Liver (tissue), 9 donors: ENCODE measurements around the gene VGLL4. TPM values are rescaled to one million over a fixed set of nuclear protein-coding genes. Genes with fewer than 3 reads are reported as not detected.

Experiments used
- DNase-seq: peaks from one replicate; pipeline ENCODE4 v3.0.0-alpha.2; 2017; ENCODE audit warnings: low spot score
- H3K27ac ChIP-seq, 2 donors: one replicate each; pipeline ENCODE4 v1.7.0; 2013; ENCODE audit warnings: inconsistent platforms in 2 of 2, low read length in 2 of 2, control low read depth in 1 of 2, low read depth in 1 of 2, mild to moderate bottlenecking in 1 of 2
- H3K27me3 ChIP-seq, 4 donors: one replicate each; pipeline versions ENCODE4 v1.6.1 to v1.7.0; 2013; ENCODE audit warnings: low read length in 3 of 4, inconsistent platforms in 1 of 4, mild to moderate bottlenecking in 1 of 4, moderate library complexity in 1 of 4; ENCODE audit not compliant: control insufficient read depth in 4 of 4, insufficient read depth in 4 of 4
- H3K36me3 ChIP-seq, 4 donors: one replicate each; pipeline versions ENCODE4 v1.6.1 to v1.7.0; 2013; ENCODE audit warnings: low read length in 3 of 4, mild to moderate bottlenecking in 3 of 4, low read depth in 1 of 4, moderate library complexity in 1 of 4; ENCODE audit not compliant: control insufficient read depth in 4 of 4, insufficient read depth in 3 of 4
- H3K4me1 ChIP-seq, 4 donors: one replicate each; pipeline versions ENCODE4 v1.6.1 to v1.7.0; 2013; ENCODE audit warnings: low read length in 3 of 4, mild to moderate bottlenecking in 3 of 4, moderate library complexity in 1 of 4; ENCODE audit not compliant: control insufficient read depth in 4 of 4, insufficient read depth in 4 of 4
- H3K4me3 ChIP-seq, 3 donors: one replicate each; pipeline versions ENCODE4 v1.6.1 to v1.7.0; 2013; ENCODE audit warnings: low read length in 3 of 3, control low read depth in 1 of 3, low read depth in 1 of 3, mild to moderate bottlenecking in 1 of 3
- H3K9ac ChIP-seq, 2 donors: one replicate each; pipeline ENCODE4 v1.7.0; 2013; ENCODE audit warnings: low read length in 2 of 2, mild to moderate bottlenecking in 2 of 2, moderate library complexity in 2 of 2, control low read depth in 1 of 2, low read depth in 1 of 2
- H3K9me3 ChIP-seq, 4 donors: one replicate each; pipeline versions ENCODE4 v1.6.1 to v1.7.0; 2013; ENCODE audit warnings: low read length in 3 of 4; ENCODE audit not compliant: control insufficient read depth in 4 of 4
- ATF3 ChIP-seq: IDR thresholded peaks from 2 replicates; pipeline ENCODE4 v1.6.1; 2016; ENCODE audit warnings: antibody characterized with exemption
- EGR1 ChIP-seq, 2 donors: IDR thresholded peaks; 2 replicates each; pipeline ENCODE4 v1.6.1; 2016 to 2018; ENCODE audit warnings: antibody characterized with exemption in 2 of 2, low read depth in 2 of 2
- FOXA1 ChIP-seq: IDR thresholded peaks from 2 replicates; pipeline ENCODE4 v1.6.1; 2016; ENCODE audit warnings: antibody characterized with exemption
- FOXA2 ChIP-seq: IDR thresholded peaks from 2 replicates; pipeline ENCODE4 v1.6.1; 2016; ENCODE audit warnings: antibody characterized with exemption
- GABPA ChIP-seq, 2 donors: IDR thresholded peaks in 1 of 2; conservative IDR thresholded peaks in 1 of 2; 2 replicates each; pipeline ENCODE4 v1.6.1; 2016; ENCODE audit warnings: antibody characterized with exemption in 2 of 2, mild to moderate bottlenecking in 1 of 2, moderate library complexity in 1 of 2
- HNF4A ChIP-seq, 2 donors: conservative IDR thresholded peaks; 2 replicates each; pipeline ENCODE4 v1.6.1; 2016; ENCODE audit warnings: antibody characterized with exemption in 2 of 2, mild to moderate bottlenecking in 2 of 2
- HNF4G ChIP-seq: IDR thresholded peaks from 2 replicates; pipeline ENCODE4 v1.6.1; 2016; ENCODE audit warnings: antibody characterized with exemption
- JUND ChIP-seq, 2 donors: IDR thresholded peaks; 2 replicates each; pipeline ENCODE4 v1.6.1; 2016; ENCODE audit warnings: antibody characterized with exemption in 2 of 2
- MAX ChIP-seq: IDR thresholded peaks from 2 replicates; pipeline ENCODE4 v1.6.1; 2016; ENCODE audit warnings: antibody characterized with exemption
- RAD21 ChIP-seq, 2 donors: IDR thresholded peaks; 2 replicates each; pipeline ENCODE4 v1.6.1; 2016; ENCODE audit warnings: antibody characterized with exemption in 2 of 2, mild to moderate bottlenecking in 2 of 2
- RXRA ChIP-seq, 2 donors: IDR thresholded peaks; 2 replicates each; pipeline ENCODE4 v1.6.1; 2017 to 2018; ENCODE audit warnings: antibody characterized with exemption in 2 of 2, mild to moderate bottlenecking in 1 of 2
- TAF1 ChIP-seq: conservative IDR thresholded peaks from 2 replicates; pipeline ENCODE4 v1.6.1; 2016; ENCODE audit warnings: antibody characterized with exemption, mild to moderate bottlenecking
- YY1 ChIP-seq: IDR thresholded peaks from 2 replicates; pipeline ENCODE4 v1.6.1; 2016; ENCODE audit warnings: antibody characterized with exemption, mild to moderate bottlenecking
- ZBTB33 ChIP-seq: IDR thresholded peaks from 2 replicates; pipeline ENCODE4 v1.6.1; 2016; ENCODE audit warnings: antibody characterized with exemption
- WGBS: extraction: QIAGEN DNeasy Blood & Tissue Kit; methylation state at CpG from one replicate; pipeline ENCODE4 v1.1.7; 2013; 5-methylcytosine and 5-hydroxymethylcytosine counted together
- polyA plus RNA-seq, 2 donors: library from polyadenylated mRNA; stranded (reverse) in 1 of 2; unstranded in 1 of 2; fragments of 200-250 nt in 1 of 2; fragments of >200 nt in 1 of 2; fragmentation: Nextera tagmentation in 1 of 2; extraction: Ambion mirVana in 1 of 2; gene quantifications; one replicate each; pipeline versions ENCODE4 v1.2.1 to v1.2.3, GENCODE V29; 2013 to 2015
- total RNA-seq, 2 donors: library from RNA; depleted of rRNA; stranded (reverse); fragments of >200 nt; gene quantifications; one replicate each; pipeline ENCODE4 v1.2.3, GENCODE V29; 2014
- donor health status: healthy.
- donor health status: healthy.
- donor health status: healthy.
- donor health status: healthy.
- donor health status: healthy.

The VGLL4 gene
- total and polyA plus RNA-seq, 4 donors = 7.2 to 27.9 (median 13.0) TPM

DNA sequence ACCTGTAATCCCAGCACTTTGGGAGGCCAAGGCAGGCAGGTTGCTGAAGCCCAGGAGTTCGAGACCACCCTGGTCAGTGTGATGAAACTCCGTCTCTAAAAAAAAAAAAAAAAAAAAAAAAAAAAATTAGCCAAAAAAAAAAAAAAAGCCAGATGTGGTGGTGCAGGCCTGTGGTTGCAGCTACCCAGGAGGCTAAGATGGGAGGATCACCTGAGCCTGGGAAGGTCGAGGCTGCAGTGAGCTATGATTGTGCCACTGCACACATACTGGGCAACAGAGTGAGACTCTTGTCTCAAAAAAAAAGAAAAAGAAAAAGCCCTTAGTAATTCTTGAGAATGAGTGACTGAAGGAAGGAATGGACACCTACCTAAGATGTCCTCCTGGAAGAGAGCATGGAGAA lies 105.1 kb downstream of the VGLL4 start:
- H3K9ac ChIP-seq = no peak overlapping the region
- TF ChIP-seq FOXA1 (no peak), HNF4G (no peak), RXRA (IDR thresholded peaks at IDR 0.05) (no peak), ZBTB33 (no peak), RAD21 (IDR thresholded peaks at IDR 0.05) (no peak), HNF4A (conservative IDR thresholded peaks at IDR 0.05) (no peak), GABPA (IDR thresholded peaks at IDR 0.05 in 1 of 2, conservative IDR thresholded peaks at IDR 0.05 in 1 of 2) (no peak), JUND (IDR thresholded peaks at IDR 0.05) (no peak), YY1 (no peak)
- no peak overlapping the region for H3K4me3 ChIP-seq
- no peak overlapping the region for H3K27ac ChIP-seq
- DNase-seq = no peak
- H3K4me1 ChIP-seq = no peaks in the 10 kb centered on the region
- no peaks in the 10 kb centered on the region for H3K9me3 ChIP-seq
- H3K27me3 ChIP-seq = no peaks in the 10 kb centered on the region
- 96% methylated on average over 3 of the region's 3 CpGs for WGBS
- no peaks in the 10 kb centered on the region for H3K36me3 ChIP-seq

DNA sequence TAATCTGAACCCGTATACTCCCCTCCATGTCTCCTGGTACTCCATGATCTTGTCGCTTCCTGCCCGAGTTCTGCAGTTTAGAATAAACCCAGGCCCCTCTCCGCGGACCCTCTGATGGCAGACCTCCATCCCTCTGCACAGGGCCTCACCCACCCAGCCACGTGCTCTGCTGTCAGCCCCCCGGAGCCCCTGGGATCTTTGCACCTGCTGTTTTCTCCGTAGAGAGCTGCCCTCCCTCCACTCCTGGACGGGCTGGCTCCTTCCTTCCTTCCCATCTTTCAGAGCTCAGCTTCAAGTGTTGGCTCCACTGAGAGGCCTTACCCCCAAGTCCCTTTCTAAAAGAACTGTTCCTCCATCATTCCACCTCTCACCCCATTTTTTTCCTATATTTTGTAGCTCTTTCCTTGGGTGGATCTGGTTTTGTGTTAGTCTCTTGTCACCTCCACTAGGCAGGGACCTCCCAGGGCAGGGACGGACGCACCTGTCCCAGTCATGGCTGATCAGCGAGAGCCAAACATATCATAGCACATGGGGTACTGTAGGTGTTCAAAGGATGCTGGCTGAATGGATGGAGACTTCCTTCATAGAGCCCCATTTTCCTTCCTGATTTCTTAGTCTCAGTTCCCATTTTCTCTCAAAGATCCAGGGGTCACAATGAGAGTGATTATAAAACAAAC lies 106.6 kb downstream of the VGLL4 start:
- Histone ChIP-seq H3K4me3 (no peak overlapping the region), H3K4me1 (no peaks in the 10 kb centered on the region), H3K9me3 (no peaks in the 10 kb centered on the region), H3K27me3 (no peaks in the 10 kb centered on the region), H3K9ac (no peak overlapping the region), H3K36me3 (no peaks in the 10 kb centered on the region), H3K27ac (no peak overlapping the region)
- DNase-seq = no peak
- 95% methylated on average over 12 of the region's 12 CpGs for WGBS
- TF ChIP-seq ATF3 (no peak), TAF1 (no peak), RAD21 (IDR thresholded peaks at IDR 0.05) (no peak), FOXA1 (no peak), RXRA (IDR thresholded peaks at IDR 0.05) (no peak), GABPA (IDR thresholded peaks at IDR 0.05 in 1 of 2, conservative IDR thresholded peaks at IDR 0.05 in 1 of 2) (no peak)

GRCh38 chr3:11536132-11536935 lies 107.4 kb downstream of the VGLL4 start:
- TF ChIP-seq EGR1 (IDR thresholded peaks at IDR 0.05; ENCODE audit: low read depth in 2 of 2) (no peak), MAX (no peak), RAD21 (IDR thresholded peaks at IDR 0.05) (peak in 1 of 2 donors; percentile 53), FOXA2 (no peak)
- no peak overlapping the region for H3K4me3 ChIP-seq
- 79% methylated on average over 23 of the region's 23 CpGs for WGBS

More at GRCh38 chr3:11536132-11536935, 107.4 kb downstream of the VGLL4 start:
- H3K27me3 ChIP-seq = no peaks in the 10 kb centered on the region
- DNase-seq = no peak
- no peak overlapping the region for H3K27ac ChIP-seq
- no peak overlapping the region for H3K9ac ChIP-seq
- no peaks in the 10 kb centered on the region for H3K9me3 ChIP-seq
- H3K4me1 ChIP-seq = no peaks in the 10 kb centered on the region
- H3K36me3 ChIP-seq = no peaks in the 10 kb centered on the region
